Erythroblast (primary cell): ENCODE results near the gene MAST2.

Experiments used
- GATA1 ChIP-seq: IDR thresholded peaks from 2 replicates; pipeline ENCODE4 v1.6.1; 2011; ENCODE audit warnings: low read depth, mild to moderate bottlenecking, control low read depth, low read length, moderate library complexity
- POLR2A ChIP-seq: IDR thresholded peaks from 2 replicates; pipeline ENCODE4 v1.6.1; 2011; ENCODE audit warnings: mild to moderate bottlenecking, low read length

DNA sequence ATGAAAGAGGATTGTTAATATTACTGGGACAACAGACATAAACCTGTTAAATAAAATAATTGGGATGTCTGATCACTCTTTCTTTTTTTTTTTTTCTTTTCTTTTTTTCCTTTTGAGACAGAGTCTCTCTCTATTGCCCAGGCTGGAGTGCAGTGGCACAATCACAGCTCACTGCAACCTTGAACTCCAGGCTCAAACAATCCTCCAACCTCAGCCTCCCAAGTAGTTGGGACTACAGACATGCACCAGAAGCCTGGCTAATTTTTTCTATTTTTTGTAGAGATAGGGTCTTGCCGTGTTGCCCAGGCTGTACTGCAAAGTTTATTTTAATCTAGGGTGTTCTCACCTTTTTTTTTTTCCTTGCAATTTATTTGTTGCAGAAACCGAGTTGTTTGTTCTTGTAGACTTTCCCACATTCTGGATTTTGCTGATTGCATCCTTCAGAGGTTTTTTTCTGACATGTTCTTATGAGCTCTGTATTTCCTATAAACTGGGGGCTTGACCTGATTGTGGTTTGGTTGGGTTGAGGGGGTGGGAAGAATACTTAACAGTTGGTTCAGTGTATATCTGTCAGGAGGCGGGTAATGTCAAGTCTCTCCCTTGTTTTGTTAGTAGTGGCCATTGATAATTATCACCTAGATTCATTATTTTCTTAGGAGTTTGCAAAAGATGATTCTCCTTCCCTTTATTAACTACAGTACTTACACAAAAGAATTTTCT, 125.2 kb downstream of the MAST2 start:
- TF ChIP-seq POLR2A (no peak), GATA1 (no peak)
